Measurements from ENCODE around the gene REEP5. TPM values are rescaled to one million over a fixed set of nuclear protein-coding genes. Genes with fewer than 3 reads are reported as not detected.
A peak's percentile ranks its signal among the peaks of the same experiment; 100 is the strongest.

REEP5 gene
- total and polyA plus RNA-seq, 2 of the 13 experiments (the other 11 are each of a cell fraction or from before 2014, with no cell fraction given), result 49.4 to 239 TPM

DNA sequence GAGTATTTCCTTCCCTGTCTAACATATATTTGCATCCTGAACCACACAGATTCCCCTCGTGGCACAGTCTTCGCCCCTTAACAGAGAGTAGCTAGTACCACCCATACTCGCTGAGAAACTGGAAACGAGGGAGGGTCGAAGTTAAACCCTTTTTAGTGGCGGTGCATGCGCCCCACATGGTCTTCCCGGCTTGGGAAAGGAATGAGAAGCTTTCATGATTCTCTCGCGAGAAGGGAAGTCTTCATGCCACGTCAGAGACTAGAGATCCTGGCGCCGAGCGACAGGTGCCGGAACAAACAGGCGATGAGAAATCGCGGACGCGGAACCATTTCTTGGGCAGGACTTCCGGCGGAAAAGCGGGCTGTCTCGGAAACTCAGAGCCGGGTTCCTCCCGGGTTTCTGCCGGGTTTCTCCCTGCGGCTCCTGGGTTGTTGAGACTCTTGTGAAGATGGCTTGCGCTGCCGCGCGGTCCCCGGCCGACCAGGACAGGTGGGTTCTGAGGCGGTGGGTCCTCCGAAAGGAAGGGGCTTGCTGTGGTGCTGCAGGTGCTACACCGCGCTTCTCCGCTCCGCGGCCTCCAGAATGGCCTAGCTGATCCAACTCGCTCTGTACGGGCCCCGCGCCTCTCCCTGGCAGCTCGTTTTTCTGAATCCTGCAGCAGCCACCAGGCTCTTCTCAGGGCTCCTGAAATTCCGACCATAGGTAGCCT lies 60.9 kb downstream of the REEP5 start, which contains the start of gene SRP19 (continued):
- TF ChIP-seq ZNF770 (CRISPR knock-in tag; IDR thresholded peaks at IDR 0.05) (peak; percentile 11; the same call in 1 of the 2 replicates), FOXJ3 (CRISPR knock-in tag; IDR thresholded peaks at IDR 0.05; ENCODE audit: borderline replicate concordance) (peak; percentile 56; the same call in 1 of the 2 replicates), POLR2AphosphoS5 (IDR thresholded peaks at IDR 0.05; ENCODE audit: low read depth, low read length) (peak; percentile 80), ARHGAP35 (CRISPR knock-in tag; IDR thresholded peaks at IDR 0.05; ENCODE audit: borderline replicate concordance) (peak; percentile 71; the same call in 1 of the 2 replicates), ZFX (CRISPR knock-in tag; IDR thresholded peaks at IDR 0.05; ENCODE audit: low read depth) (peak; percentile 91), ZNF142 (CRISPR knock-in tag; IDR thresholded peaks at IDR 0.05) (peak; percentile 94), PTBP1 (IDR thresholded peaks at IDR 0.05; ENCODE audit: low read depth, low read length, poor library complexity, severe bottlenecking) (no peak), ZNF256 (CRISPR knock-in tag; conservative IDR thresholded peaks at IDR 0.05) (peak; percentile 97), ZNF605 (CRISPR knock-in tag; IDR thresholded peaks at IDR 0.05) (peak; percentile 100), ZNF136 (CRISPR knock-in tag; IDR thresholded peaks at IDR 0.05; ENCODE audit: low read depth) (0 out of 2 replicates have a peak, but pooled peaks have one; percentile 41), ATF7-NPFF (CRISPR knock-in tag; IDR thresholded peaks at IDR 0.05; ENCODE audit: low read depth) (peak; percentile 74), ZMYM2 (CRISPR knock-in tag; IDR thresholded peaks at IDR 0.05) (peak; percentile 77; the same call in 1 of the 2 replicates), ZBTB25 (CRISPR knock-in tag; IDR thresholded peaks at IDR 0.05) (peak; percentile 81)
- TF ChIP-seq, protein P1, sequence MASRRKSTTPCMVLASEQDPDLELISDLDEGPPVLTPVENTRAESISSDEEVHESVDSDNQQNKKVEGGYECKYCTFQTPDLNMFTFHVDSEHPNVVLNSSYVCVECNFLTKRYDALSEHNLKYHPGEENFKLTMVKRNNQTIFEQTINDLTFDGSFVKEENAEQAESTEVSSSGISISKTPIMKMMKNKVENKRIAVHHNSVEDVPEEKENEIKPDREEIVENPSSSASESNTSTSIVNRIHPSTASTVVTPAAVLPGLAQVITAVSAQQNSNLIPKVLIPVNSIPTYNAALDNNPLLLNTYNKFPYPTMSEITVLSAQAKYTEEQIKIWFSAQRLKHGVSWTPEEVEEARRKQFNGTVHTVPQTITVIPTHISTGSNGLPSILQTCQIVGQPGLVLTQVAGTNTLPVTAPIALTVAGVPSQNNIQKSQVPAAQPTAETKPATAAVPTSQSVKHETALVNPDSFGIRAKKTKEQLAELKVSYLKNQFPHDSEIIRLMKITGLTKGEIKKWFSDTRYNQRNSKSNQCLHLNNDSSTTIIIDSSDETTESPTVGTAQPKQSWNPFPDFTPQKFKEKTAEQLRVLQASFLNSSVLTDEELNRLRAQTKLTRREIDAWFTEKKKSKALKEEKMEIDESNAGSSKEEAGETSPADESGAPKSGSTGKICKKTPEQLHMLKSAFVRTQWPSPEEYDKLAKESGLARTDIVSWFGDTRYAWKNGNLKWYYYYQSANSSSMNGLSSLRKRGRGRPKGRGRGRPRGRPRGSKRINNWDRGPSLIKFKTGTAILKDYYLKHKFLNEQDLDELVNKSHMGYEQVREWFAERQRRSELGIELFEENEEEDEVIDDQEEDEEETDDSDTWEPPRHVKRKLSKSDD (CRISPR knock-in tag; IDR thresholded peaks at IDR 0.05; ENCODE audit: low read depth), result peak; percentile 73; the same call in 1 of the 2 replicates
